IMR-90 (cell line): ENCODE results near the gene RAD51B.

ENCODE experiments used
- CTCF ChIP-seq: conservative IDR thresholded peaks from 2 replicates; pipeline ENCODE4 v1.5.1; 2012; ENCODE audit warnings: mild to moderate bottlenecking, low read depth, low read length, improper control_type of control experiment
- FOS ChIP-seq: fragments of 150-350 bp; IDR thresholded peaks from 2 replicates; pipeline ENCODE4 v1.6.1; 2016; ENCODE audit warnings: low read depth, low read length
- MAFK ChIP-seq: IDR thresholded peaks from 2 replicates; pipeline ENCODE4 v1.6.1; 2012; ENCODE audit warnings: low read depth, low read length, improper control_type of control experiment
- POLR2A ChIP-seq: IDR thresholded peaks from 2 replicates; pipeline ENCODE4 v1.6.1; 2012; ENCODE audit warnings: mild to moderate bottlenecking, low read depth, low read length
- RCOR1 ChIP-seq: IDR thresholded peaks from 2 replicates; pipeline ENCODE4 v1.6.1; 2012; ENCODE audit warnings: mild to moderate bottlenecking, low read length, improper control_type of control experiment; ENCODE audit not compliant: insufficient replicate concordance
- SMC3 ChIP-seq: fragments of 150-350 bp; IDR thresholded peaks from 2 replicates; pipeline ENCODE4 v1.6.1; 2016; ENCODE audit warnings: low read depth, mild to moderate bottlenecking, antibody characterized with exemption, low read length, moderate library complexity
- USF2 ChIP-seq: fragments of 150-350 bp; IDR thresholded peaks from 2 replicates; pipeline ENCODE4 v1.6.1; 2017; ENCODE audit warnings: mild to moderate bottlenecking, antibody characterized with exemption, low read length, low read depth

DNA sequence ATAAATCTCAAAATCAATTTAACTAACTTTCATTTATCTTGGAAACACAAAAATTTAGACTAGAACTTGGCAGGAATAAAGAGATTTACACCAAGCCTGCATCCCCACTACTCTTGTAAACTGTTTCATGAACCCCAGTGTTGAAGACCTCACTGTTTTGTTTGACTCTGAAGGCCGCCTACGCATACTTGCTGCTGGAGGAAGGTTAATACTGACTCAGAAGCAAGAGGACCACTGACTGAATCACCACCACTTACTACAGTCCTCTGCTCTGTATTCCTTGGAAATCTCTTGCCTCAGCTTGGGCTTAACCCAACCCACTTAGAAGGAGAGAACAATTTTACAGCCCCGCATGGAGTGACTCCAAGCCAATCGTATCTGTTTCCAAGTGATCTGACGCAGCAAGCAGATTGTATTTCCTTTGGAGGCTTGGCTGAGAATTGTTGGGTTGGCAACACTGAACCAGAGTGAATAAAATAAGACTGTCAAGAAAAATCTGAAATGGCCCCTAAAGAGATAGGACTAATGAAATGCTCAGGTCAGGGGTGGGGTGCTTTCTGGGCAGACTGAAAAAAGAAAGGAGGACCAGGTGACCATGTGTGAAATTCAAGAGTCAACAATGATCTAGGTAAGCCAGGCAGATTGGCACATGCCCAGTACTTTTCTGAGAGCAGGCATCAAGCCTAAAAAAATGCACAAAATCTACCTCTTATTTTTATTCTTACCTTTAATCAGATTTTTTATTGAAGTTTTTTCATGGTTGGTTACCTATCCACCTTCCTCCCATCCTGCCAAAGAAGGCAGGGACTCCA lies 724.7 kb downstream of the RAD51B start:
- TF ChIP-seq CTCF (no peak), POLR2A (0 out of 2 replicates have a peak, but pooled peaks have one; percentile 39), MAFK (peak; percentile 38), SMC3 (0 out of 2 replicates have a peak, but pooled peaks have one; percentile 3), FOS (peak; percentile 89), USF2 (no peak), RCOR1 (no peak)
